MCF 10A (cell line): ENCODE results near the gene SLC27A5. TPM values are rescaled to one million over a fixed set of nuclear protein-coding genes. Genes with fewer than 3 reads are reported as not detected.

Experiments used
- BruUV-seq: library from RNA; stranded (reverse); fragments of 400-500 nt; replicated peaks from 2 replicates; lab custom pipeline; 2021; lab: Mats Ljungman, UMichigan
- CTCF ChIA-PET: fragments of 300-600 bp; sonication (Branson Sonifier 250); formaldehyde crosslinking; extraction: SDS; loops from one replicate; lab custom pipeline; 2021; ENCODE audit warnings: antibody characterized with exemption, inconsistent platforms; lab: Yijun Ruan, JAX
- POLR2A ChIA-PET: fragments of 300-600, 350-650 bp; sonication (Branson Sonifier 250); formaldehyde crosslinking; extraction: SDS; loops from one replicate; lab custom pipeline; 2020; ENCODE audit warnings: antibody characterized with exemption, inconsistent platforms; lab: Yijun Ruan, JAX
- DNase-seq: peaks from one replicate; pipeline ENCODE4 v3.0.0-alpha.2; 2018; ENCODE audit not compliant: unreplicated experiment
- H3K27ac Mint-ChIP-seq: one replicate; pipeline ENCODE4 v1.8.0; 2022; ENCODE audit warnings: mild to moderate bottlenecking, low read depth, mixed read lengths; ENCODE audit not compliant: unreplicated experiment
- H3K27me3 Mint-ChIP-seq: one replicate; pipeline ENCODE4 v1.8.0; 2022; ENCODE audit warnings: mixed read lengths; ENCODE audit not compliant: insufficient read depth, unreplicated experiment
- H3K36me3 Mint-ChIP-seq: one replicate; pipeline ENCODE4 v1.8.0; 2022; ENCODE audit warnings: mild to moderate bottlenecking, moderate library complexity, mixed read lengths; ENCODE audit not compliant: insufficient read depth, unreplicated experiment
- H3K4me1 Mint-ChIP-seq: one replicate; pipeline ENCODE4 v1.8.0; 2022; ENCODE audit warnings: mixed read lengths; ENCODE audit not compliant: insufficient read depth, unreplicated experiment
- H3K4me3 Mint-ChIP-seq: one replicate; pipeline ENCODE4 v1.8.0; 2022; ENCODE audit warnings: mild to moderate bottlenecking, moderate library complexity, mixed read lengths; ENCODE audit not compliant: unreplicated experiment
- H3K9me3 Mint-ChIP-seq: one replicate; pipeline ENCODE4 v1.8.0; 2022; ENCODE audit warnings: mixed read lengths; ENCODE audit not compliant: unreplicated experiment
- intact Hi-C: fragments of 100-400 bp; cut with micrococcal nuclease; formaldehyde crosslinking; loops from 2 replicates; pipeline ENCODE4 v1.14.1; 2022
- total RNA-seq: library from RNA; stranded (reverse); gene quantifications from 2 replicates; pipeline ENCODE4 v1.2.3, GENCODE V29; 2022
- TF ChIP-seq, protein P1 (sequence below): fragments of 200-600 bp; IDR thresholded peaks from one replicate; pipeline ENCODE4 v1.8.0; 2022; ENCODE audit warnings: antibody characterized with exemption, mild to moderate bottlenecking; ENCODE audit not compliant: unreplicated experiment

The SLC27A5 gene
- total RNA-seq, 1 experiment from 2014 or later = 22.5 TPM

DNA sequence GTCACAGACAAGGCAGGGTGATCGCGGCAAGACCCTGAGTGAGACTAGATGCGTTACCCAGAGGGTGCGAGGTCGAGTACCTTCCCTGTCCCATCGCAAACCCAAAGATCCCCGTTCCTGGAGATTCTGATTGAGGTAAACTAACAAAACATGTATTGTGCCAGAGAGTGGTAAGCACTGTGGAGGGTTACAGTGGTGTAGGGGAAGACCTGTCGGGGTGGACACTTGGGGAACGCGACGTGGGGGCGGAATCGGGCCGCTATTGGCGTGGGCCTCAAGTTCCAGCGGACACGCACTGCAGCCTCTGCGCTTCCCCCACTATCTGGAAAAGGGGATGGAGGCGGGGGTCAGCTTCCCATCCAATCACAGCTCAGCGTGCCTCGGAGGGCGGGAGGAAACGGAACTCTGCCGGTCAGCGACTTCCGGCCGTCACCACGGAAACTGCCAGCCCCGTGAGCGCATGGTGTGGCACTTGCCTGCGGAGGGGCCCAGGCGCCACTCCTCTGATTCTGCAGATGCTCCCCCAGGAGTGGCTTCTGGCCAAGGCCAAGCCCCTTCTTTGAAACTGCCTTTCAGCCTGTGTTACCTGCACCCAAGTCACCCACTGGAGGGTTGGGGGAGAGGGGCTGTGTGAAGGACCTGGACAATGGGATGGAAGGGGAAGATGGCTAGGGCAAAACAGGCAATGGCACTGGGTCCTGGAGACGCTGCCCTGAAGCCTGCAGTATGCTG, 47.6 kb upstream of the SLC27A5 start:
- peak overlapping the region; percentile 98 for H3K4me3 Mint-ChIP-seq
- peaks cover 68% of the 10 kb centered on the region for H3K36me3 Mint-ChIP-seq
- ChIA-PET POLR2A (interaction anchor here (0.7 to 7.2 kb wide), 8 partner anchors 9 to 81 kb away, joined by 4 to 77 read pairs (median 24); partner anchors contain the start of genes MZF1, TRIM28 and ZBTB45), CTCF (interaction anchor here (0.6 to 1.2 kb wide), 3 partner anchors 11 to 53 kb away, joined by 3 read pairs; no protein-coding TSS in a partner anchor)
- BruUV-seq = TSS peak; percentile 61
- intact Hi-C loops = loop anchor here (2.0 kb wide), 1 partner anchor 13 kb away; the partner anchor contains the start of gene MZF1
- TF ChIP-seq, protein P1, sequence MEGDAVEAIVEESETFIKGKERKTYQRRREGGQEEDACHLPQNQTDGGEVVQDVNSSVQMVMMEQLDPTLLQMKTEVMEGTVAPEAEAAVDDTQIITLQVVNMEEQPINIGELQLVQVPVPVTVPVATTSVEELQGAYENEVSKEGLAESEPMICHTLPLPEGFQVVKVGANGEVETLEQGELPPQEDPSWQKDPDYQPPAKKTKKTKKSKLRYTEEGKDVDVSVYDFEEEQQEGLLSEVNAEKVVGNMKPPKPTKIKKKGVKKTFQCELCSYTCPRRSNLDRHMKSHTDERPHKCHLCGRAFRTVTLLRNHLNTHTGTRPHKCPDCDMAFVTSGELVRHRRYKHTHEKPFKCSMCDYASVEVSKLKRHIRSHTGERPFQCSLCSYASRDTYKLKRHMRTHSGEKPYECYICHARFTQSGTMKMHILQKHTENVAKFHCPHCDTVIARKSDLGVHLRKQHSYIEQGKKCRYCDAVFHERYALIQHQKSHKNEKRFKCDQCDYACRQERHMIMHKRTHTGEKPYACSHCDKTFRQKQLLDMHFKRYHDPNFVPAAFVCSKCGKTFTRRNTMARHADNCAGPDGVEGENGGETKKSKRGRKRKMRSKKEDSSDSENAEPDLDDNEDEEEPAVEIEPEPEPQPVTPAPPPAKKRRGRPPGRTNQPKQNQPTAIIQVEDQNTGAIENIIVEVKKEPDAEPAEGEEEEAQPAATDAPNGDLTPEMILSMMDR = no peak
- peaks cover 31% of the 10 kb centered on the region for H3K4me1 Mint-ChIP-seq
- peak; percentile 95 for DNase-seq
- H3K27ac Mint-ChIP-seq = peak overlapping the region; percentile 99
- H3K27me3 Mint-ChIP-seq = no peaks in the 10 kb centered on the region
- H3K9me3 Mint-ChIP-seq = no peaks in the 10 kb centered on the region

DNA sequence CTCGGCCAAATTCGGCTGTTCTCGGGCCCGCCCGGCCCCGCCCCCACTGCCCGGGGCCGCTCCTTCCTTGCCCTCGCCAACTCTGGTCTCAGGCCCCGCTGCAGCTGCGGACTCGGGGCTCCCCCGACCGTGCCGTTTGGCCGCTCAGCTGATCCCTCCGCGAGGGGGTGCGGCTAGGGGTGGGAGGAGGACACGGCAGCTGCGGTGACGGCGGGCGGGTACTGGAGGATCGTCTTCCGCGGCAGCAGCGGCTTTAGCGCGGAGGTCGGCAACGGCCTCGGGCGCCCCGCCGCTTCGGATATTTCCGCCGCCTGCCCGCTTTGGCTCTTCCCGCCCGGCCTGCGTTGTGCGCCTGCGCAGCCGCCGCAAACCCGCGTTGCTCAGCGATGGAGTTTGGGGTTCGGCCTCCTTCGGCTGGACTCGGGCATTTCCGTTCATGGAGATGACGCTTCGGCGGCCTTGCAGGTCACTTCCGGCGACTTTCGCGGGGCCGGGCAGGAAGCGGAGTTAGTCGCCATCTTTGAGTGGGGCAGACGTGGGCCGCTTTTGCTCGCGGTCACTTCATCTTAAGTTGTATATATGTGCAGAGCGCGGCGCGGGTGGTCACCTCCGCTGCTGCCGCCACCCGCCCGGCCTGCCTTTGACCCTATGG, 47.0 kb upstream of the SLC27A5 start:
- Mint-ChIP-seq H3K36me3 (peaks cover 73% of the 10 kb centered on the region), H3K4me3 (peak overlapping the region; percentile 98), H3K4me1 (peaks cover 34% of the 10 kb centered on the region), H3K27me3 (no peaks in the 10 kb centered on the region), H3K9me3 (no peaks in the 10 kb centered on the region), H3K27ac (peak overlapping the region; percentile 99)
- intact Hi-C loops = loop anchor here (2.0 kb wide), 1 partner anchor 14 kb away; the partner anchor contains the start of gene MZF1
- CTCF ChIA-PET = interaction anchor here (0.6 to 1.2 kb wide), 3 partner anchors 11 to 52 kb away, joined by 3 read pairs; no protein-coding TSS in a partner anchor
- TF ChIP-seq, protein P1 = no peak
- no TSS peak for BruUV-seq
- DNase-seq = peak; percentile 99
- POLR2A ChIA-PET = interaction anchor here (0.6 to 7.2 kb wide), 12 partner anchors 10 to 80 kb away, joined by 3 to 77 read pairs (median 11); partner anchors contain the start of genes MZF1, TRIM28 and ZBTB45

DNA sequence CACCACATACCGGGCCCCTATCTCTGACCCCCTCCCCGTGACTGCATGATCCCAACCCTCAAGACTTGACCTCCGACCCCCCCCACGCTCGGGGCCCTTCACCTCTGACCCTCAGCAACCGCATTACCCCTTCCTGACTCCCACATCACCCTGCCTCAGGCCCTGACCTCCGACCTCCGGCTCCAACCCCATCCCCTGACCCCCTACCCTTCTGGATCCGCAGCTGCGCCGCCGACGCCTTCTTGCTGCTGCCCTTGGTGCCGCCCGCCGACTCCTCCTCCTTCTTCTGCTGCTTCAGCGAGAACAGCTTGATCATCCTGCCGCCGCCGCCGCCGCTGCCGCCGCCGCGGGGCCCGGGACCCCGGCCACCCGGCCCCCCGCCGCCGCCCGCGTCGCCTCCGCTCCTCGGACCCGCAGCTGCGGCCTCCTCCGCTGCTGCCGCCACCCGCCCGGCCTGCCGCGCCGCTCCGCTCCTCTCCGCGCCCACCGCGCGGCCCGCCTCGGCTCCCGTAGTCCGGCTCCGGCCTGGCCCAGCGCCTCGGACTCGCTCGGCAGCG, 46.4 kb upstream of the SLC27A5 start, which contains the start of gene UBE2M:
Gene UBE2M (minus strand): TSS at position 546 of the 557 bp plus-strand sequence. CDS start 230 bp downstream, at position 316.
- ChIA-PET CTCF (no interaction called here), POLR2A (interaction anchor here (0.6 to 7.2 kb wide), 9 partner anchors 9 to 44 kb away, joined by 3 to 77 read pairs (median 16); partner anchors contain the start of genes MZF1, TRIM28 and ZBTB45)
- Mint-ChIP-seq H3K4me3 (peak within 1 kb of the TSS; percentile 98), H3K27me3 (no peaks in the 10 kb centered on the region), H3K9me3 (no peaks in the 10 kb centered on the region), H3K36me3 (peaks cover 77% of the 10 kb centered on the region), H3K4me1 (peaks cover 34% of the 10 kb centered on the region), H3K27ac (peak within 1 kb of the TSS; percentile 99)
- BruUV-seq = no TSS peak
- DNase-seq = peak; percentile 29
- TF ChIP-seq, protein P1 = no peak
- intact Hi-C loops = loop anchor here (2.0 kb wide), 1 partner anchor 15 kb away; the partner anchor contains the start of gene MZF1
